Caki2 (cell line): ENCODE measurements around the gene ADM2. TPM values are rescaled to one million over a fixed set of nuclear protein-coding genes. Genes with fewer than 3 reads are reported as not detected.
A peak's percentile ranks its signal among the peaks of the same experiment; 100 is the strongest.
"Not testable (repeated sequence)": the region's sequence is repeated elsewhere in the genome, so short reads cannot be mapped to it uniquely, and the experiment has no call there.

Experiments used
- DNase-seq: peaks from one replicate; pipeline ENCODE4 v3.0.0-alpha.2; 2015; ENCODE audit warnings: low read depth
- in situ Hi-C: cut with HindIII; loops from 2 replicates; pipeline ENCODE4 v1.10.0; 2016; ENCODE audit warnings: low sequenced_read_pairs, low pct_unique_long_range_greater_than_20kb, mixed read lengths
- total RNA-seq: library from RNA; depleted of rRNA; stranded (reverse); fragments of >200 nt; shearing (Covaris generic); gene quantifications from 2 replicates; pipeline ENCODE4 v1.2.3, GENCODE V29; 2014; ENCODE audit warnings: low replicate concordance; rRNA removed

The ADM2 gene
- total RNA-seq, result 4.6 and 5.0 TPM in 2 replicates

GRCh38 chr22:50481440-50482106, at the start of gene ADM2:
ADM2 (plus strand) TSS chr22:50481543; CDS start chr22:50481848, 305 bp downstream.
- in situ Hi-C loops, result no loop called here
- peak; percentile 40 for DNase-seq

DNA sequence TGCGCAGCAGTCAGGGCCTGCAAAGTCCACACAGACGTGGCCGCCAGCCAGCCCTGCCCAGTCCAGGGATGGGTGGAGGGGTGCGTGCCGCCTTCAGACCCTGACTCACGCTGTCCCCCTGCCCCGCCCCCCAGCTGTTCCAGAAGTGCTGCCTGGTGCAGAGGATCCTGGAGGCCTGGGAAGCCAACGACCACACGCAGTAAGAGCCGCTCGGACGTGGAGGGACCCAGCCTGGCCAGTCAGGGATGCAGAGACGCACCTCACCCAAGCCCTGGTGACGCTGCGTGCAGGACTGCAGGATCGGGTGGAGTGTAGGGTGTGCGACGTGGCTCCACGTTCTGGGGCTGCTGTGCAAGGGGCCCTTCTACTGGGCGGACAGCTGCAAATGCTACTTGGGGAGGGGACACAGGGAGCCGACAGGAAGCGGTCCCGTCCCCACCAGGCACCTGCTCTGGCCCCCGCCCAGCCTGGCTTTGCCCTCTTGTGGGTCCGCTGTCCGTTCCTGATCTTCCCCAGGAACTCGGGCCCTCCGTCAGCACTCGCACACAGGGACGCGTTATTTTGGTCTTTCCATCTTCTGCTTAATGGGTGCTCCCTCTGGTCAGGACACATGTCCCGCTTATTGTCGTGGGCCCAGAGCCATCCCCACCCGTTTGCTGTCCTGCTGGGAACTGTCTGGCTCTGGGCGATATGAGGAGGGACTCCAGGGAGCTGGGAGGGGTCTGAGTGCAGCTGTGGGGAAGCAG, 49.0 kb upstream of the ADM2 start:
- DNase-seq, result no peak
- in situ Hi-C loops, result no loop called here

- DNase-seq, in situ Hi-C loops: not testable (repeated sequence)
Measured at GRCh38 chr22:50432877-50433510, 48.3 kb upstream of the ADM2 start.

DNA sequence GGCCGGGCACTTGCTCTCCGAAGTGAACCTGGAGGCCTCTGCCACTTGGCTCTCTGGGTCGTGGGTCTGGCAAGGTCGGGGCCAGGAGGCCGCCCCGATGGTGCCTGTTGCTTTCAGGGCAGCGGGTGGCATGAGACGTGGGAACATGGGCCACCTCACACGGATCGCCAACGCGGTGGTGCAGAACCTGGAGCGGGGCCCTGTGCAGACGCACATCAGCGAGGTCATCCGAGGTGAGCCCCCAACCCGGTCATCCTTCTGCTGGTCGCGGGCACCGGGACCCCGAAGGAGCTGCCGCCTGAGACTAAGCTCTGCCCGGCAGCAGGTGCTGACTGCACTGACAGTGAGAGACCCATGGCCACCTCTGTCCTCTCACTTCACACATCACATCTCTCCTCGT, 46.5 kb upstream of the ADM2 start:
- DNase-seq, result no peak
- in situ Hi-C loops, result no loop called here

DNA sequence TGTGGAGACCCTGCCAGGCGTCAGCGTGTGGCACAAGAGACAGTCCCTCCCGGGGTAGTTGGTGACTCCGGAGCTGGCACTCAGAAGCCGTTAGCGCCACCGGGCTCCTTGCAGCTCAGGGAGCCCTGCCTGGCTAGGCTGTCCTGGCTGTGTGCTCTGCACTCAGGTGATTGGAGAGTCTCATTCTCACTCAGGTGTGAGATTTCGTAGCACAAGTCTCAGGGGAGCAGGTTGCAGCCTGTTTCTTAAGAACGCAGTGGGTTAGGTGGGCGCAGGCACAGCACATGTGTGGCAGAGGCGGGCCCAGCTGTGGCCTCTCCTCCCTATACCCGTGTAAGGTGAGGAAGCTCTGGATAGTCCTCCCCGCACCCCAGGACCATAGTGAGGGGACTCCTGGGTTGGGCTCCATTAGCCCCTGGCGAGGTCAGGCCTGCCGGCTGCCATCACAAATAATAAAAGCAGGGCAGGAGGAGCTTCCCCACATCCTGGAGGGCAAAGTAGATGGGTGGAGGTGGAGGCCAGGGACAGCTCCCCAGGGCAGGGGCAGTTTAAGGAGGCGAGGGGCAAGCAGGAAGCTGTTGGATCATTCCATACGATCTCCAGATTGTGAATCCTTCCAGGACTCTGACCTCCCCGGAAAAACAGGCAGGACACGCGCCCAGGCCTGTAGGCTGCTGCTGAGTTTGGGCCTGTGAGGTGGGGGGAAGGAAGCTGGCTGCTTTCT, 45.9 kb upstream of the ADM2 start:
- DNase-seq, result no peak
- in situ Hi-C loops, result no loop called here

DNA sequence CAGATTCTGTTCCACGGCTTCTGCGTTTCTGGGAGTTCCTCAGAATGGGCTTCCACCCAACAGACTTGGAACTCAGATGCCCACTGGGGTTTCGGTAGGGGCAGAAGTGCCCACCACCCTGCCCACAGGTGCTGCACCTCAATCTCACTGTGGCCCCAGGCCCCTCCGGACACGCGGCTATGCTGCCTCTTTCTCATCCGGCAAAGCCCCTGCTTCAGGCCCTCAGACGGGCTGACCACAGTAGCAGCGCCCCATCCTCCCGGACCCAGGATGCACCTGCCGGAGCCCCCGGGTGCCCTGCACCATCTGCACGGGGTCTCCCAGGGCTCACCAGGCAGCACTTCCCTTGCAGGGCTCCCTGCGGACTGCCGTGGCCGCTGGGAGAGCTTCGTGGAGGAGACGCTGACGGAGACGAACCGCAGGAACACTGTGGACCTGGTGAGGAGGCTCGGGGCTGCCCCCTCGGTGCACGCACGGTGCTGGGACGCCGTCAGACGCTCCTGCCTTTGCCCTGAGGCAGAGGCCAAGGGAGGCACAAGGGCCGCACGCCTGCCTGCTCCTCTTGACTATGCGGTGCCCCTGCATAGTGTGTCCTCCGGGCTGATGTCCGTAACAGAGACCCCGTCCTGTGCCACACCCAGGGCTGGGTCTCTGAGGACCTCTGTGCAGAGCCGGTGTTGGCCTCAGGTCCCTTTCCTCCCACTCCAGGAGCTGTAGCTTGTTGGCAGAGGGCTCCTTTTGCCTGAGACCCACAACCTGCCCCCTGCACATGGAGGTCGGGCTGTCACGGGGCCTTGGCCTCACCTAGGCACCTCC, 45.1 kb upstream of the ADM2 start:
- in situ Hi-C loops, result no loop called here
- no peak for DNase-seq

GRCh38 chr22:50436841-50437341, 44.5 kb upstream of the ADM2 start:
- DNase-seq, result no peak
- in situ Hi-C loops, result no loop called here

DNA sequence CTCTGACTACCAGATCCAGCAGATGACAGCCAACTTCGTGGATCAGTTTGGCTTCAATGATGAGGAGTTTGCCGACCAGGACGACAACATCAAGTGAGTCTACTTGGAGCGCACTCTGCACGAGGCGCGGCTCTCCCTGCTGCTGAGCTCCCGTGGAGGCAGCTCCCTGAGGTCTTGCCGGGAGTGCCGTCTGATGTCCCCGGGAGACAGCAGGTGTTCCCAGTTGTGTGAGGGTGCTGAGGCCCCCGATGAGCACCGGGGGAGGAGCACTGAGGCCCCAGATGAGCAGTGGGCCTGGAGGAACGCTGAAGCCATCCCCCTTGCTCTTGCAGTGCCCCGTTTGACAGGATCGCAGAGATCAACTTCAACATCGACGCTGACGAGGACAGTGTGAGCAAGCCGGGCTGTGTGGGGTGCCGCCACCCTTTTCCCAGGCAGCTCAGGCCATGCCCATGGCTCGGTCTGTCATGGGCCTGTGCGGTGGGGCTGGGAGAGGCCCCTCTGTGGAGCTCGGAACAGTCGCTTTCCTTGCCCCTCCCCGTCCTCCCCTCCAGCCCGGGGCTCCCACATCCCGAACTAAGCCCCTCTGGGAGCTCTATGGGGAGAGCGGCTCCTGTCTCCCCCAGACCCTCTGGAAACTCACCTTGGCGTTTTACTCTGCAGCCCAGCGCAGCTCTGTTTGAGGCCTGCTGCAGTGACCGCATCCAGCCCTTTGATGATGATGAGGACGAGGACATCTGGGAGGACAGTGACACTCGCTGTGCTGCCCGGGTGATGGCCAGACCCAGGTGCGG, 43.6 kb upstream of the ADM2 start:
- no peak for DNase-seq
- in situ Hi-C loops, result no loop called here

GRCh38 chr22:50438305-50439275, 42.8 kb upstream of the ADM2 start:
- in situ Hi-C loops, result no loop called here
- DNase-seq, result no peak

- in situ Hi-C loops, result no loop called here
- no peak for DNase-seq
Measured at GRCh38 chr22:50439314-50439870, 42.0 kb upstream of the ADM2 start.

- in situ Hi-C loops, result no loop called here
Measured at GRCh38 chr22:50439871-50440331, 41.4 kb upstream of the ADM2 start.

GRCh38 chr22:50440544-50441249, 40.6 kb upstream of the ADM2 start:
- in situ Hi-C loops, result no loop called here
- DNase-seq, result no peak

More at GRCh38 chr22:50439871-50440331, 41.4 kb upstream of the ADM2 start:
- no peak for DNase-seq

GRCh38 chr22:50441428-50441993, 39.8 kb upstream of the ADM2 start:
- no peak for DNase-seq
- in situ Hi-C loops, result no loop called here

DNA sequence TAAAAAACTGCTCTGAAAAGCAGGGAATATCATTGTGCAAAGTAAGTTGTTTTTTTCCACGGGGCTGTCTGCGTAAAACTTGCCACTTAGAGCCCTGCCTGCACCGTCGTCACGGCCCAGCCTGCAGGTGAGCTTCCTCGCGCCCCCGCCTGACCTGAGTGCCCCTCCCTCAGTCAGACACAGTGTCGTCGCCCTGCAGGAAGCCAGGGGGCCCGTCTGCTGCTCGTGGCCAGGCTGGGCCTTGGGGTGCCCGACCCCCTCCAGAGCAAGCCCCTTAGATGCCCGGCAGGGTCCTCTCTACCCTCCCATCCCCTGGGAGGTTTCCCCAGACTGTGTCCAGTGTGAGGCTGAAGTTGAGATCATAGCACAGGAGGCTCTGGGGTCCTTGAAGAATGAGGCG, 38.1 kb upstream of the ADM2 start:
- in situ Hi-C loops, result no loop called here
- no peak for DNase-seq
